Activated naive CD4-positive, alpha-beta T cell (primary cell): ENCODE results near the gene GRM1.

Source experiments
- DNase-seq, 4 experiments: peaks; one replicate each; lab custom pipeline; 2025; lab: John Stamatoyannopoulos, UW

The GRM1 gene

GRCh38 chr6:146100776-146101175 lies 71.9 kb downstream of the GRM1 start:
- DNase-seq, result no peak

GRCh38 chr6:146103416-146104072 lies 74.7 kb downstream of the GRM1 start:
- no peak for DNase-seq

GRCh38 chr6:146106532-146106931 lies 77.7 kb downstream of the GRM1 start:
- no peak for DNase-seq

- no peak for DNase-seq
These were observed 82.1 kb downstream of the GRM1 start for GRCh38 chr6:146110990-146111389.

GRCh38 chr6:146111881-146112450 lies 83.1 kb downstream of the GRM1 start:
- DNase-seq, result no peak

GRCh38 chr6:146113084-146113623 lies 84.3 kb downstream of the GRM1 start:
- DNase-seq, result no peak

GRCh38 chr6:146123616-146124015 lies 94.8 kb downstream of the GRM1 start:
- no peak for DNase-seq

- DNase-seq, result no peak
These were observed 98.8 kb downstream of the GRM1 start for GRCh38 chr6:146127447-146128215.

GRCh38 chr6:146133866-146134265 lies 105.0 kb downstream of the GRM1 start:
- no peak for DNase-seq

- no peak for DNase-seq
These were observed 106.3 kb downstream of the GRM1 start for GRCh38 chr6:146135167-146135566.

- no peak for DNase-seq
These were observed 118.0 kb downstream of the GRM1 start for GRCh38 chr6:146146836-146147235.

- no peak for DNase-seq
These were observed 120.9 kb downstream of the GRM1 start for GRCh38 chr6:146149770-146150169.

- DNase-seq, result no peak
These were observed 124.3 kb downstream of the GRM1 start for GRCh38 chr6:146153040-146153758.

- DNase-seq, result no peak
These were observed 125.3 kb downstream of the GRM1 start for GRCh38 chr6:146154197-146154596.

- no peak for DNase-seq
These were observed 132.8 kb downstream of the GRM1 start for GRCh38 chr6:146161664-146162063.

GRCh38 chr6:146169872-146170271 lies 141.0 kb downstream of the GRM1 start:
- no peak for DNase-seq

GRCh38 chr6:146177785-146178184 lies 148.9 kb downstream of the GRM1 start:
- no peak for DNase-seq

- DNase-seq, result no peak
These were observed 155.0 kb downstream of the GRM1 start for GRCh38 chr6:146183831-146184230.

- DNase-seq, result no peak
These were observed 155.8 kb downstream of the GRM1 start for GRCh38 chr6:146184701-146185100.

- DNase-seq, result no peak
These were observed 160.3 kb downstream of the GRM1 start for GRCh38 chr6:146189131-146189530.

- DNase-seq, result no peak
These were observed 161.7 kb downstream of the GRM1 start for GRCh38 chr6:146190581-146190980.

GRCh38 chr6:146191166-146191565 lies 162.3 kb downstream of the GRM1 start:
- DNase-seq, result no peak
